ENCODE data around the gene PLTP.
A peak's percentile ranks its signal among the peaks of the same experiment; 100 is the strongest.

The PLTP gene

DNA sequence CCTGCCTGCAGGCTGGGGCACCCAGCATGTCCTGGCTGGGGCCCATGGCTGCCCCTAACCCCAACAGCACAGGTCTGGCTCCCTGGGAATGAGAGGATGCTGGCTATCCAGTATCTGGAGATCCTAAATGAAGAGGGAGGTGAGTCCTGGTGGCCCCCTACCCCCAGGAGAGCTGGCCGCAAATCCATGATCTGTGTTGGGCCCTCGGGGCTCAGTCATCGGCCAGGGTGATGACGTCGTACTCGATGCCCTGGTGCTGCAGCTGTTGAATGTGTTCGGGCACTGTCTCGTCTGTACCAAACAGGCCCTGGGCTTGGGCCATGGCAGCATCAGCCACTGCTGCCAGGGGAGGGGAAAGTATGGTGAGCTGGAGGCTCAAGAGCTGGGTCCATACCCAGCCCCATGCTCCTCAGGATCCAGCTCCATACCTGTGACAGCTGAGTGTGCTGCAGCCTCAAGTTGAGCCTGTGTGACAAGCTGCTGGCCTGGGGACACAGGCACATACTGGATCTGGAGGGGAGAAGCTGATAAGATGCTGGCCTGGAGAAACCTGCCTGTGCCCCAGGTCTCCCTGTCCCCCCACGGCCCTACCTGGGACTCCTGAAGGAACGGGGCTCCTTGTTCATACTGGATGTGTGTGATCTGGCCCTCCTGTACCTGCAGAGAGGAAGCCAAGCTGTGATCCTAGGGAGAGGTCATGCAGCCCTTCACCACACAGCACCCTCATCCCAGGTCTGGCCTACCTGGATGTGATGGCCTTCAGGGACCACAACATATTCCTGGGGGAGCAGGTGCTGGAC is 37.0 kb upstream of the PLTP start:
- H3K27ac ChIP-seq, result no peak overlapping the region
- DNase-seq, result no peak
- TF ChIP-seq, protein P1, sequence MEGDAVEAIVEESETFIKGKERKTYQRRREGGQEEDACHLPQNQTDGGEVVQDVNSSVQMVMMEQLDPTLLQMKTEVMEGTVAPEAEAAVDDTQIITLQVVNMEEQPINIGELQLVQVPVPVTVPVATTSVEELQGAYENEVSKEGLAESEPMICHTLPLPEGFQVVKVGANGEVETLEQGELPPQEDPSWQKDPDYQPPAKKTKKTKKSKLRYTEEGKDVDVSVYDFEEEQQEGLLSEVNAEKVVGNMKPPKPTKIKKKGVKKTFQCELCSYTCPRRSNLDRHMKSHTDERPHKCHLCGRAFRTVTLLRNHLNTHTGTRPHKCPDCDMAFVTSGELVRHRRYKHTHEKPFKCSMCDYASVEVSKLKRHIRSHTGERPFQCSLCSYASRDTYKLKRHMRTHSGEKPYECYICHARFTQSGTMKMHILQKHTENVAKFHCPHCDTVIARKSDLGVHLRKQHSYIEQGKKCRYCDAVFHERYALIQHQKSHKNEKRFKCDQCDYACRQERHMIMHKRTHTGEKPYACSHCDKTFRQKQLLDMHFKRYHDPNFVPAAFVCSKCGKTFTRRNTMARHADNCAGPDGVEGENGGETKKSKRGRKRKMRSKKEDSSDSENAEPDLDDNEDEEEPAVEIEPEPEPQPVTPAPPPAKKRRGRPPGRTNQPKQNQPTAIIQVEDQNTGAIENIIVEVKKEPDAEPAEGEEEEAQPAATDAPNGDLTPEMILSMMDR (IDR thresholded peaks at IDR 0.05; ENCODE audit: low read depth, low read length, missing control alignments), result no peak
- in situ Hi-C loops (cut with HindIII; ENCODE audit: low pct_ligation_motif_present, low sequenced_read_pairs), result no loop called here
- H3K27me3 ChIP-seq (replicated peaks), result no peaks in the 10 kb centered on the region
- peaks cover 86% of the 10 kb centered on the region for H3K36me3 ChIP-seq (replicated peaks)
- no peak overlapping the region for H3K4me3 ChIP-seq (ENCODE audit: low read depth, low read length)

DNA sequence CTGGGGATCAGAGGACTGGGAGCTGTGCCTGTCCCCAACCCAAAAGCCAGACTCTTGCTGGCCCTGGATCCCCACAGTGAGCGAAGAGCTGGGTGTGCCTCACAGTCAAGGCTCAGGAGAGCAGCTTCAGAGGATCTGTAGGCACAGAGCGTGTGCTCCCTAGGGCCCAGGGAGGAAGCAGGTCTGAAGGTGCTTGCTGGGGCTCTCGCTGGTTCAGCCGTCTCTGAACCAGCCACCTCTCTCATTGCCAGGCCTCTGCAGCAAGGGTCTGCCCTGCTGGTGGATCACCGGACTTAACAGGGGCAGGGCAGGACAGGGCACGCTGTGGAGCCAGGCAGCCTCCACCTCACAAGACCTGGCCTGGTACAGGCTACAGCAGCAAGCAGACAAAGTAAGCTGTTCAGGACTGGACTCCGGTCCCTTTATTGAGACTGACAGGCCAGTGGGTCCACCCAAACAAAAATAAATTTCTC is 36.3 kb upstream of the PLTP start:
- in situ Hi-C loops (cut with HindIII; ENCODE audit: low pct_ligation_motif_present, low sequenced_read_pairs), result no loop called here
- DNase-seq, result no peak
- Histone ChIP-seq H3K27me3 (replicated peaks) (no peaks in the 10 kb centered on the region), H3K27ac (no peak overlapping the region), H3K36me3 (replicated peaks) (peaks cover 86% of the 10 kb centered on the region), H3K4me3 (ENCODE audit: low read depth, low read length) (no peak overlapping the region)
- TF ChIP-seq, protein P1 (IDR thresholded peaks at IDR 0.05; ENCODE audit: low read depth, low read length, missing control alignments), result no peak

DNA sequence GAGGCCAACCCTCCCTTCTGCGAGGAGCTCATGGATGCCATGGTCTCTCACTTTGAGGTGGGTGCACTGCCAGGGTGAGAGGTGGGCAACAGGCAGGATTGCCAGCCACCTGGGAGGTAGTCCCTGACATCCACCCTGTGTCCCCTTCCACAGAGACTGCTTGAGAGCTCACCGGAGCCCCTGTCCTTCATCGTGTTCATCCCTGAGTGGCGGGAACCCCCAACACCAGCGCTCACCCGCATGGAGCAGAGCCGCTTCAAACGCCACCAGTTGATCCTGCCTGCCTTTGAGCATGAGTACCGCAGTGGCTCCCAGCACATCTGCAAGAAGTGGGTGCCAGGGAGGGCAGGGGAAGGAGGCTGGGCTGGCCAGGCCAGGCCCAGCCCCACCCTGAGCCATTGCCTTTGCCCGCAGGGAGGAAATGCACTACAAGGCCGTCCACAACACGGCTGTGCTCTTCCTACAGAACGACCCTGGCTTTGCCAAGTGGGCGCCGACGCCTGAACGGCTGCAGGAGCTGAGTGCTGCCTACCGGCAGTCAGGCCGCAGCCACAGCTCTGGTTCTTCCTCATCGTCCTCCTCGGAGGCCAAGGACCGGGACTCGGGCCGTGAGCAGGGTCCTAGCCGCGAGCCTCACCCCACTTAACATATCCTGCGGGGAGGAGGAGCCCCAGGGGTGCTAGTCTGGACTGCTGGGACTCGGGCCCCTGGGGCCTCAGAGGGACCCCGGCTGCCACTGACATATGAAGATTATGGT is 35.3 kb upstream of the PLTP start:
- Histone ChIP-seq H3K36me3 (replicated peaks) (peaks cover 81% of the 10 kb centered on the region), H3K27me3 (replicated peaks) (no peaks in the 10 kb centered on the region), H3K27ac (no peak overlapping the region), H3K4me3 (ENCODE audit: low read depth, low read length) (no peak overlapping the region)
- TF ChIP-seq, protein P1 (IDR thresholded peaks at IDR 0.05; ENCODE audit: low read depth, low read length, missing control alignments), result no peak
- in situ Hi-C loops (cut with HindIII; ENCODE audit: low pct_ligation_motif_present, low sequenced_read_pairs), result no loop called here
- DNase-seq, result no peak

DNA sequence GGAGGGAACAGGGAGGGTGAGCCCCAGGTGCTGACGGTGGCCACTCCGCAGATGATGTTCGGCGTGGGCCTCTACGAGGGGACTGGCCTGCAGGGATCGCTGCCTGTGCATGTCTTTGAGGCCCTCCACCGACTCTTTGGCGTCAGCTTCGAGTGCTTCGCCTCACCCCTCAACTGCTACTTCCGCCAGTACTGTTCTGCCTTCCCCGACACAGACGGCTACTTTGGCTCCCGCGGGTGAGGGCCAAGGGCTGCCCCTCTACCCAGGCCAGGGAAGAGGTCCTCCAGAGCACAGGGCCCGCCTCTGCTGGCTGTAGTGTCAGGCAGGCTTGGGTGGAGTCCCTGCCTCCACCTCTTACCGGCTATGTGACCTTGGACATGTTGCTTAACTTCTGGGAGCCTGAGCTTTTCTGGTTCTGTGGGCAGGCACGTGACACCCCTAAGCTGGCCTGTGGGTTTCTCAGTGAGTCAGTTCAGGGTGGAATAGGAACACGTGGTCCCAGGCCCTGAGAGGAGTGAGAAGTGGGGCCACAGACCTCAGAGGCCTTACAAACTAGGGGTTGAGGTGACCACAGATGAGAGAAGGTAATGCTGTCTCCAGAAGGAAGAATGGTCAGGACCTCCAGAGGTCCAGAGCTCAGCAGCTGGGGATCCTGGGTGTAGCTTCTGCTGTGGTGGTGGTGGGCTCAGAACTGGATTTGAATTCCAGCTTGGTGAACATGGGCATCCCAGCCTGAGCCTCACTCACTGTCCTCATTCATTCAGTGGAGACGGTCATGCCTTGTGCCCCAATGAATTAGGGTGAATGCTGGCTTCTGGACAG is 34.4 kb upstream of the PLTP start:
- TF ChIP-seq, protein P1 (IDR thresholded peaks at IDR 0.05; ENCODE audit: low read depth, low read length, missing control alignments), result no peak
- peak; percentile 16 for DNase-seq
- Histone ChIP-seq H3K36me3 (replicated peaks) (peaks cover 74% of the 10 kb centered on the region), H3K27ac (peak overlapping the region; percentile 9), H3K27me3 (replicated peaks) (no peaks in the 10 kb centered on the region), H3K4me3 (ENCODE audit: low read depth, low read length) (no peak overlapping the region)
- in situ Hi-C loops (cut with HindIII; ENCODE audit: low pct_ligation_motif_present, low sequenced_read_pairs), result no loop called here

DNA sequence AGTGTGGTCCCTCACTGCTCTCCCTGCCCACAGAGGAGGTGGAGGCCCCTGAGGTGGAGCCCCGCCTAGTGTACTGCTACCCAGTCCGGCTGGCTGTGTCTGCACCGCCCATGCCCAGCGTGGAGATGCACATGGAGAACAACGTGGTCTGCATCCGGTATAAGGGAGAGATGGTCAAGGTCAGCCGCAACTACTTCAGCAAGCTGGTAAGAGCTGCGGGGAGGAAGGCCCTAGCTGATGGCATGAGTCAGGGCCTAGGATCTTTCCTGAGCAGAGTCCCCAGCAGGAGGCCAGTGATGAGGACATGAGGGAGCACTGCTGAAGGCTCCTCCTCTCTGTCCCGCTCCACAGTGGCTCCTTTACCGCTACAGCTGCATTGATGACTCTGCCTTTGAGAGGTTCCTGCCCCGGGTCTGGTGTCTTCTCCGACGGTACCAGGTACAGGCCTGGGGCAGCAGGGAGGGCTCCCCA is 33.8 kb upstream of the PLTP start:
- H3K4me3 ChIP-seq (ENCODE audit: low read depth, low read length), result no peak overlapping the region
- peak; percentile 76 for DNase-seq
- in situ Hi-C loops (cut with HindIII; ENCODE audit: low pct_ligation_motif_present, low sequenced_read_pairs), result no loop called here
- peak overlapping the region; percentile 9 for H3K27ac ChIP-seq
- H3K36me3 ChIP-seq (replicated peaks), result peaks cover 73% of the 10 kb centered on the region
- TF ChIP-seq, protein P1 (IDR thresholded peaks at IDR 0.05; ENCODE audit: low read depth, low read length, missing control alignments), result no peak
- H3K27me3 ChIP-seq (replicated peaks), result no peaks in the 10 kb centered on the region

Measured in brain microvascular endothelial cell (primary cell).